ENCODE measurements around the gene SLC10A3. TPM values are rescaled to one million over a fixed set of nuclear protein-coding genes. Genes with fewer than 3 reads are reported as not detected.

Gene SLC10A3, protein sequence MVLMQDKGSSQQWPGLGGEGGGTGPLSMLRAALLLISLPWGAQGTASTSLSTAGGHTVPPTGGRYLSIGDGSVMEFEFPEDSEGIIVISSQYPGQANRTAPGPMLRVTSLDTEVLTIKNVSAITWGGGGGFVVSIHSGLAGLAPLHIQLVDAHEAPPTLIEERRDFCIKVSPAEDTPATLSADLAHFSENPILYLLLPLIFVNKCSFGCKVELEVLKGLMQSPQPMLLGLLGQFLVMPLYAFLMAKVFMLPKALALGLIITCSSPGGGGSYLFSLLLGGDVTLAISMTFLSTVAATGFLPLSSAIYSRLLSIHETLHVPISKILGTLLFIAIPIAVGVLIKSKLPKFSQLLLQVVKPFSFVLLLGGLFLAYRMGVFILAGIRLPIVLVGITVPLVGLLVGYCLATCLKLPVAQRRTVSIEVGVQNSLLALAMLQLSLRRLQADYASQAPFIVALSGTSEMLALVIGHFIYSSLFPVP
- total RNA-seq = 10 to 100 TPM; 14.4 to 16.1 TPM

DNA sequence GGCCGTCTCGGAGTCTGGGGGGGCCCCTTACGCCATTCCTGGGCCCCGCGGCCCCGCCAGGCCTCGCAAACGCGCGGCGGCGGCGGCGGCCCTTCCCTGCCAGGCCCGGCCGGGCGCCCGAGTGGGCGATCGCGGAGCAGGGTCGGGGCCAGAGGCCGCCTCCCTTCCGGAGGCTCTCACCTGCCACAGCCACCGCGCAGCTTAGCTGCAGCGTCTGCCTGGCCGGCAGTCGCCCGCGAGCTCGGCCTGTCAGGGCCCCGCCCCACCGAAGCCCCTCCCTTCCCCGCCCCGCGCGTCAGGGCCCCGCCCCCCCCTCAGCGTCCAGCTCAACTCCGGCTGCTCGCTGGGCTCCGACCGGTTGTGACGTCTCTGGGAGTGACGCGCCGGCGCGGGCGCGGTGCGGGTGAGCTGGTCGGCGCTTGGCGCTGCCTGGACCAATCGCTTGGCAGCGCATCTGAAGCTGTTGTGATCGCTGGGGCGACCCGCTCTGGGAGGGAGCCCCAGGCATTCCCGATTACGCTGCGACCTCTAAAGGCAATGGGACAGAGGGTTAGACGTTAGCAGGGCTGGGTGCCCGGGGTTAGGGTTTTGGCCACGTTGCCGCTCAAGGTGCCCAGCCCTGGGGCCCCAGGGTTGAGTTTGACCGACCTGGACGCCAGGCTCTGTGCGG is at the start of gene SLC10A3:
TSS of gene SLC10A3 (minus strand) at position 216 of the 670 bp plus-strand sequence. CDS start 1,689 bp downstream, outside the sequence.
- Mint-ChIP-seq H3K36me3 (peaks cover 10% of the 10 kb centered on the region), H3K27ac (peak within 1 kb of the TSS; percentile 89), H3K4me1 (ENCODE audit: low read depth) (peaks cover 17% of the 10 kb centered on the region), H3K9me3 (no peaks in the 10 kb centered on the region), H3K4me3 (peak within 1 kb of the TSS; percentile 87), H3K27me3 (no peaks in the 10 kb centered on the region)
- ChIA-PET POLR2A (interaction anchor here (0.5 to 2.0 kb wide), 7 partner anchors 25 to 93 kb away, joined by 3 to 8 read pairs (median 4); partner anchors contain the start of gene RPL10), CTCF (interaction anchor here (0.7 to 1.3 kb wide), 5 partner anchors 10 to 92 kb away, joined by 3 to 5 read pairs (median 3); partner anchors contain the start of gene RPL10)
- peak; percentile 94 for DNase-seq
- intact Hi-C loops (cut with micrococcal nuclease) = loop anchor here (1.0 kb wide), 1 partner anchor 26 kb away; the partner anchor contains the start of gene FAM3A

DNA sequence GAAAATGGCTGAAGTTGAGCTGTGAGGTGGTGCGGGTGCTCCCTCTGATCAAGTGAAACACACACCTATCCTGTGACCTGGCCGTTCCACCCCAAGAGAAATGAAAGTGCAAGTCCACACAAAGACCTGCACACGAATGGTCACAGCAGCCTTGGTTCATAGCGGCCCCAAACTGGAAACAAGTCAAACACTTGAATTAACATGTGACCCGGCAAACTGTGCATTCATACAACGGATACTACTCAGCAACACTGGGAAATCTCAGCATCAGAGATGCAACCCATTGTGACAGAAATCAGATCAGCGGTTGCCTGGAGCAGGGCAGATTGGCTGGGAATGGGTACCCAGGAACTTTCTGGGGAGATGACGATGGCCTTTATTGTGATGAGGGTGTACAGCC is 48.6 kb upstream of the SLC10A3 start:
- Mint-ChIP-seq H3K27me3 (no peaks in the 10 kb centered on the region), H3K4me3 (no peak overlapping the region), H3K4me1 (ENCODE audit: low read depth) (peaks cover 23% of the 10 kb centered on the region), H3K9me3 (no peaks in the 10 kb centered on the region), H3K36me3 (peaks cover 9% of the 10 kb centered on the region), H3K27ac (peak overlapping the region; percentile 6)
- POLR2A ChIA-PET = no interaction called here
- CTCF ChIA-PET = interaction anchor here (0.6 kb wide), 1 partner anchor 138 kb away, joined by 3 read pairs; no protein-coding TSS in a partner anchor
- no peak for DNase-seq
- intact Hi-C loops (cut with micrococcal nuclease) = no loop called here

DNA sequence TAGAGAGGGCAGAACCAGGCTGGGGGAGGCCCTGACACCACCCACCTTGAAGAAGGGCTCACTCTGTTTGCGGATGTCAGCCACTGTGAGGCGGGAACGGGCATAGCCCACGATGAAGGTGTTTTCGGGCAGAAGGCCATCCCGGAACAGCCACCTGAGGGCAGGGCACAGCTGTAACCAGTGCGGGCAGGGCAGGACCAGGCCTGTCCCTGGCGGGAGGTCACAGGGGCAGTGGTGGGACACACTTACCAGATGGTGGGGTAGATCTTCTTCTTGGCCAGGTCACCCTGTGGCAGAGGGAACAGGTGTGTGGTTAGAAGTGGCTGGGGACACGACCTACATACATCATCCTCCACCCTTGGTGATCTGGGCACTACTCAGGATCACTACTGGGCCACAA is 45.5 kb upstream of the SLC10A3 start:
- peaks cover 8% of the 10 kb centered on the region for H3K4me1 Mint-ChIP-seq (ENCODE audit: low read depth)
- no peaks in the 10 kb centered on the region for H3K9me3 Mint-ChIP-seq
- ChIA-PET CTCF (interaction anchor here (0.7 to 3.0 kb wide), 6 partner anchors 9 to 568 kb away, joined by 3 to 11 read pairs (median 3); partner anchors contain the start of genes IKBKG and SLC10A3), POLR2A (no interaction called here)
- no peaks in the 10 kb centered on the region for H3K27me3 Mint-ChIP-seq
- H3K36me3 Mint-ChIP-seq = peaks cover 4% of the 10 kb centered on the region
- intact Hi-C loops (cut with micrococcal nuclease) = no loop called here
- DNase-seq = no peak
- no peak overlapping the region for H3K4me3 Mint-ChIP-seq
- H3K27ac Mint-ChIP-seq = no peak overlapping the region

DNA sequence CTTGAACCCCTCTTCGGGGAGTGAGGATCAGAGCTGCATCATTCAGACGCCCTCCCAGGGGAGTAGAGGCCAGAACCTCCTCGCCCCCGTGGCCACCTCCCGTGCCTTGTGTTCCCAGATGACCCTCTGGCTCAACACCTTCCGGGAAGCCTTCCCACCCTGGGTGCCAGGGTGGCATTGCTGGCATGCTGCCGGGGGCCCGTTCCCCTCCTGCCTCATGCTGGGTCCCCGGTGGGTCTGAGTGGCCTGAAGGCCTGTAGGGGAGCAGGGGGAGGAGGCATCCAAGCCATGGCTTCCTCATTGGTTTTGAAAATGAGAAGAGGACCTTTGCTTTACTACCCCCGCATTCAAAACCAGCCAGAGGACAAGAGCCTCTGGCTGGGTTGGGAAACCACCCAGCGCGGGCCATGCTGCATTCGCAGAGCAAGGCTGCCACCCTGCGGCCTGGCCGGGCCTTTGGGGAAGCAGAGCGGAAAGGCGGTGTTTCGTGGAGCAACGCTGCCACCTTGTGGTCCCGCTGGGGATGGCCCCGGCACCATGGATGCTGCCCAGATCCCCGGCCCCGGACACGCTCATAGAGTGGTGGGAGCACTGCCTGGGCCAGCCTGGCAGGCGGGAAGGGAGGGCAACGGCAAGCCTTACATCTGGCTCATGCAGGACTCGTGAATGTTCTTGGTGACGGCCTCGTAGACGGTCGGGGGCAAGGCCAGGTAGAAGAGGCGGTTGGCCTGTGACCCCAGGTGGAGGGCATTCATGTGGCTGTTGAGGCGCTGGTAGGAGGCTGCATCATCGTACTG is 44.3 kb upstream of the SLC10A3 start:
- Mint-ChIP-seq H3K4me1 (ENCODE audit: low read depth) (peaks cover 8% of the 10 kb centered on the region), H3K27ac (peak overlapping the region; percentile 56), H3K27me3 (no peaks in the 10 kb centered on the region), H3K9me3 (no peaks in the 10 kb centered on the region), H3K4me3 (no peak overlapping the region), H3K36me3 (peaks cover 4% of the 10 kb centered on the region)
- DNase-seq = peak; percentile 91
- ChIA-PET CTCF (interaction anchor here (0.6 to 3.0 kb wide), 6 partner anchors 12 to 566 kb away, joined by 3 to 11 read pairs (median 3); partner anchors contain the start of genes IKBKG and SLC10A3), POLR2A (no interaction called here)
- intact Hi-C loops (cut with micrococcal nuclease) = no loop called here

DNA sequence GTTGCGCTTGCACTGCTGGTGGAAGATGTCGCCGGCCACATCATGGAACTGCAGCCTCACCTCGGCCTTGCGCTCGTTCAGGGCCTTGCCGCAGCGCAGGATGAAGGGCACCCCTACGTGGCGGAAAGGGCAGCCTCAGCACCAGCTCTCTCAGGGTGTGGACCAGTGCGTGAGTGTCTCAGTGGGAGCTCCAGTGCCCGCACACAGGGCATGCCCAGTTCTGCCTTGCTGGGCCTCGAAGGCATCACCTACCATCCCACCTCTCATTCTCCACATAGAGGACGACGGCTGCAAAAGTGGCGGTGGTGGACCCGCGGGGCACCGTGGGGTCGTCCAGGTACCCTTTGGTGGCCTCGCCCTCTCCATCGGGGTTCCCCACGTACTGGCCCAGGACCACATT is 42.3 kb upstream of the SLC10A3 start:
- H3K9me3 Mint-ChIP-seq = no peaks in the 10 kb centered on the region
- no peak for DNase-seq
- intact Hi-C loops (cut with micrococcal nuclease) = no loop called here
- no peak overlapping the region for H3K27ac Mint-ChIP-seq
- H3K27me3 Mint-ChIP-seq = no peaks in the 10 kb centered on the region
- H3K36me3 Mint-ChIP-seq = peaks cover 3% of the 10 kb centered on the region
- H3K4me1 Mint-ChIP-seq (ENCODE audit: low read depth) = peaks cover 2% of the 10 kb centered on the region
- ChIA-PET POLR2A (no interaction called here), CTCF (interaction anchor here (1.2 kb wide), 1 partner anchor 159 kb away, joined by 4 read pairs; no protein-coding TSS in a partner anchor)
- no peak overlapping the region for H3K4me3 Mint-ChIP-seq

DNA sequence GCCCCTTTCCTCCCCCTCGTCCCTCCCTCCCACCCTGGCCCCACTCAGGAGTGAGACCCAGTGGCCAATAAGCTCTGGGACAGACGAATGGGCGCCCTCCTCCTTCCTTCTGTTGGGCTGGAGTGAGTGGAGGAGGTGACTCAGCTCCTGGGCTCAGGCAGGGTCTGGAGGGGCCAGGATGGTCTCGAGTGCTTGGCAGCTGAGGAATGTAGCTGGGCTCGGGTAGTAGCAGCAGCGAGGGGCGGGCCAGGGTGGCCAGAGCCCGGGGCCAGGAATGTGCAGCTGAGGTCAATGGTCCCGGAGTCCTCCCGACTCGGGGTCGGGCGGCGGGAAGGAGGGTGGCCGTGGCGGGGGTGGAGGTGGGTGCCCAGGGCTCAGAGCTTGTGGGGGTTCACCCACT is 41.2 kb upstream of the SLC10A3 start:
- DNase-seq = no peak
- POLR2A ChIA-PET = no interaction called here
- CTCF ChIA-PET = interaction anchor here (0.9 kb wide), 1 partner anchor 133 kb away, joined by 3 read pairs; the partner anchor contains the start of gene RPL10
- intact Hi-C loops (cut with micrococcal nuclease) = no loop called here
- Mint-ChIP-seq H3K36me3 (peaks cover 3% of the 10 kb centered on the region), H3K27ac (no peak overlapping the region), H3K4me1 (ENCODE audit: low read depth) (peaks cover 11% of the 10 kb centered on the region), H3K4me3 (no peak overlapping the region), H3K27me3 (no peaks in the 10 kb centered on the region), H3K9me3 (no peaks in the 10 kb centered on the region)

DNA sequence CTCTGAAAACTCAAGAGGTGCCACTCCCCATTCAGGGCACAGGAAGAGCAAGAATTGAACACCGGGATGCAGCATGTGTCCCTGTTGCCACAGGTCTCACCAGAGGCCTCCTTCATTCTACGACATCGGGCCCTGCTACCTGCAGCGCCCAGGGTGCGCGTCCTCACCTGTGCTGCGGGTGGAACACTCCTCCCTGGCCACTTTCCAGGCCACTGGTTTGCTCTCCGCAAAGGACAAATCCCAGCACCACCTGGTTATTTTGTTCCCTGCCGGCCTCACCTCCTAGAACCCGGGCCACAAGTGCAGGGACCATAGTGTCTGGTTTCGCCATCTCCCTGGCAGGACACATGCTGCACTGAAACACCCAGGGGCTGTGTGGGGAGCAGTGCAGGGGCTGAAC is 39.9 kb upstream of the SLC10A3 start:
- POLR2A ChIA-PET = no interaction called here
- DNase-seq = no peak
- peaks cover 21% of the 10 kb centered on the region for H3K4me1 Mint-ChIP-seq (ENCODE audit: low read depth)
- intact Hi-C loops (cut with micrococcal nuclease) = no loop called here
- no peaks in the 10 kb centered on the region for H3K27me3 Mint-ChIP-seq
- peaks cover 3% of the 10 kb centered on the region for H3K36me3 Mint-ChIP-seq
- CTCF ChIA-PET = no interaction called here
- H3K27ac Mint-ChIP-seq = no peak overlapping the region
- no peak overlapping the region for H3K4me3 Mint-ChIP-seq
- no peaks in the 10 kb centered on the region for H3K9me3 Mint-ChIP-seq

DNA sequence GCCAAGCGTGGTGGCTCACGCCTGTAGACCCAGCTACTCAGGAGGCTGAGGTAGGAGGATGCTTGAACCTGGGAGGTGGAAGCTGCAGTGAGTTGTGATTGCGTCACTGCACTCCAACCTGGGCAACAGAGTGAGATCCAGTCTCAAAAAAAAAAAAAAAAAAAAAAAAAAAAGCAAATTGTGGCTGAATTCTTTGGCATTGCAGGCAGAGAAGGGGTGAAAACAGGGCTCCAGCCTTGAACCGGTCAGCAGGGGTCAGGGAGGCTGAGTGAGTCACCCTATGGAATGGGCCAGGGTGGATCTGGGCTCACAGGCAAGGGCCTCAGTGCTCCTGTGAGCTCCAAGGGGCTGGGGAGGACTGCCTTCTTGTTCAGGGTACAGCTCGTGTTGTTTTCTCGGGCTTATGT is 38.8 kb upstream of the SLC10A3 start:
- intact Hi-C loops (cut with micrococcal nuclease) = no loop called here
- H3K4me1 Mint-ChIP-seq (ENCODE audit: low read depth) = peaks cover 19% of the 10 kb centered on the region
- no peaks in the 10 kb centered on the region for H3K9me3 Mint-ChIP-seq
- CTCF ChIA-PET = no interaction called here
- no peak overlapping the region for H3K4me3 Mint-ChIP-seq
- H3K27ac Mint-ChIP-seq = no peak overlapping the region
- H3K27me3 Mint-ChIP-seq = no peaks in the 10 kb centered on the region
- no peak for DNase-seq
- POLR2A ChIA-PET = no interaction called here
- no peaks in the 10 kb centered on the region for H3K36me3 Mint-ChIP-seq

DNA sequence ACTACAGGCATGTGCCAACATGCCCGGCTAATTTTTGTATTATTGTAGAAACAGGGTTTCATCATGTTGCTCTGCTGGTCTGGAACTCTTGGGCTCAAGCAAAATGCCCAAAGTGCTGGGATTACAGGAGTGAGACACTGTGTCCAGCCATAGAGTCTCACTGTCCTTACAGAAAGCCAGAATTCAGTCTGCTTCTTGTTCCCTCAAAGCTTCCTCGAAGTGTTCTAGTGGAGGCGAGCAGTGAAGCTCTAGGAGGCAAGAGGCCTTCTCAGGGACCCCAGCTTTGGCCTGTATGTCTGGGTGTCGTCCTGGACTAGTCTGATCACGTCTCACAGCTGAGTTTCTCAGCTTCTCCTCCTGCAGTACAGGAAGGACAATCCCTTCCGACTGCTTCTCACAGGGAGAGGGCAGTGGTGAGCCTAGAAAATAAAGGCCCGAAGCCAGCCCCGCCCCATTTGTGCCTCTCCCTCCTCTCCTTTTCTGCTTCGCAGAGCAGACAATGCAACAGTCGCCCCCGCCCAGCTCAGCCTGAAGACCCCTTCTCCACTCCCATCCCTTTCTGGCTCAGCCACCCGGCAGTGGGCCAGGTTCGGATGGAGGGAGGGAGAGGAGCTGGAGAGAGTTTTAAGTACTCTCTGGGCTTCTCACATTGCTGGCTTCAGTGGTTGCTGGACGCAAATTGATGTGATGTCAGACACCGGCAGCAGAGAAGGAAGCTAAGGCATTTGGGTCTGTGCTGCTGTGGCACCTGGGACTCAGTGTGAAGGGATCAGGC is 36.7 kb upstream of the SLC10A3 start:
- Mint-ChIP-seq H3K36me3 (no peaks in the 10 kb centered on the region), H3K9me3 (no peaks in the 10 kb centered on the region), H3K27me3 (no peaks in the 10 kb centered on the region), H3K27ac (peak overlapping the region; percentile 42), H3K4me3 (no peak overlapping the region), H3K4me1 (ENCODE audit: low read depth) (peaks cover 19% of the 10 kb centered on the region)
- DNase-seq = peak; percentile 80
- CTCF ChIA-PET = interaction anchor here (0.7 to 2.3 kb wide), 13 partner anchors 9 to 153 kb away, joined by 3 to 8 read pairs (median 3); partner anchors contain the start of genes ATP6AP1, EMD, FLNA and PLXNA3
- intact Hi-C loops (cut with micrococcal nuclease) = no loop called here
- POLR2A ChIA-PET = interaction anchor here (0.8 to 1.2 kb wide), 2 partner anchors 10 to 37 kb away, joined by 3 to 4 read pairs; partner anchors contain the start of gene SLC10A3

DNA sequence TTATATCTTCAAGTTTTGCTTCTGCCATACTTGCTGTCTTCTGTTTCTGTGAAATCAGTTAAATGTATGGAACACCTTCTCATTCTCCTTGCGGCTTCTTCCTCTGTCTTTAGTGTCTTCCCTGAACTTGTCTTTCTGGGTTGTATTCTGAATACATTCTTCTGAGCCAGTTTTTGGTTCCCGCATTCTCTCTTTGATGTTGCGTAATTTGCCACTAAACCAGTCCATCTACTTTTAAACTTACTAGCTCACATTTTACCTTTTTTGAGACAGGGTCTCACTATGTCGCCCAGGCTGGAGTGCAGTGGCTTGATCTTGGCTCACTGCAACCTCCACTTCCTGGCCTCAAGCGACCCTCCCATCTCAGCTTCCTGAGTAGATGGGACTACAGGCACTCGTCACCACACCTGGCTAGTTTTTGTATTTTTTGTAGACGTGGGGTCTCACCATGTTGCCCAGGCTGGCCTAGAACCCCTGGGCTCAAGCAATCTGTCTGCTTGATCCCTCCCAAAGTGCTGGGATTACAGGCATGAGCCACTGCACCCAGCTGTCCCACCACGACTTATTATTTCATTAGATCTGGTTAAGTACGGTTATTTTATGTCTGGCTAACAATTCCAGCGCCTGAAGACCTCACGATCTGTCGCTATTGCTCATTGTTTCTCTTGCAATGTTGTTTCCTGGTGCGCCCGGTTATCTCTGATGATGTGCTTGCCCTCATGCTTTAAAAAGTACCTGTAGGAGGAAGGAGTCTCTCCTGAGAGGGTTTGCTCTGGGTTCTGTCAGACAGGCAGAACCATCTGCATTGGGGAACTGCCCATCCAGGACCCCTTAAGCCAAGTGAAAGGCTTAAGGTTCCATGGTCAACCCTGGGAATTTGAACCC is 35.4 kb upstream of the SLC10A3 start:
- ChIA-PET CTCF (no interaction called here), POLR2A (interaction anchor here (0.6 kb wide), 1 partner anchor 109 kb away, joined by 3 read pairs; no protein-coding TSS in a partner anchor)
- no peak for DNase-seq
- Mint-ChIP-seq H3K27ac (no peak overlapping the region), H3K4me3 (no peak overlapping the region), H3K9me3 (no peaks in the 10 kb centered on the region), H3K4me1 (ENCODE audit: low read depth) (peaks cover 19% of the 10 kb centered on the region), H3K36me3 (no peaks in the 10 kb centered on the region), H3K27me3 (no peaks in the 10 kb centered on the region)
- intact Hi-C loops (cut with micrococcal nuclease) = no loop called here

Data from activated CD4-positive, alpha-beta memory T cell treated with anti-CD3 and anti-CD28 coated beads for 36 hours (primary cell).